HG02852 (cell line): Measurements from ENCODE around the gene JPH2.

Experiments
- ATAC-seq: cut with Tn5 transposase; IDR thresholded peaks from one replicate; pipeline ENCODE4 v1.9.1; 2021; ENCODE audit warnings: mild to moderate bottlenecking, moderate library complexity; ENCODE audit not compliant: unreplicated experiment

The JPH2 gene

DNA sequence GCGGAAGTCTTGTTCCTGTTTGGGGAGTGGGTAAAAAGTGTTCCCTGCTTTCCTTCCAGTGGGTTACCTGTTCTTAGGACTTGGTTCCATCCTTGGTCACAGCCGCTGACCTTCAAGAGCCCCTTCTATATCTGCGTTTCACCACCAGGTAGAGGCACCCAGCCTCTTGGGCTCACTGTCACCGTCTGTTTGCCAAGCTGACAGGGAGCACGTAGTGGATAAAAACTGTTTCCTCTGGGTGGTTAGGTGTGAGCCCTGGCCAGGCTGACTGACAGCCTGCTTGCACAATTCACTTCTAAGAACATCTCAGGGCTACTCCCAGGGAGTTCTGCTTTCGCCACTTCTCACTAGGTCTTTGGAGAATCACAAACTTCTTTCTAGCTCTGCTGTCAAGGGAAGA, 1.8 kb upstream of the JPH2 start:
- ATAC-seq, result no peak

DNA sequence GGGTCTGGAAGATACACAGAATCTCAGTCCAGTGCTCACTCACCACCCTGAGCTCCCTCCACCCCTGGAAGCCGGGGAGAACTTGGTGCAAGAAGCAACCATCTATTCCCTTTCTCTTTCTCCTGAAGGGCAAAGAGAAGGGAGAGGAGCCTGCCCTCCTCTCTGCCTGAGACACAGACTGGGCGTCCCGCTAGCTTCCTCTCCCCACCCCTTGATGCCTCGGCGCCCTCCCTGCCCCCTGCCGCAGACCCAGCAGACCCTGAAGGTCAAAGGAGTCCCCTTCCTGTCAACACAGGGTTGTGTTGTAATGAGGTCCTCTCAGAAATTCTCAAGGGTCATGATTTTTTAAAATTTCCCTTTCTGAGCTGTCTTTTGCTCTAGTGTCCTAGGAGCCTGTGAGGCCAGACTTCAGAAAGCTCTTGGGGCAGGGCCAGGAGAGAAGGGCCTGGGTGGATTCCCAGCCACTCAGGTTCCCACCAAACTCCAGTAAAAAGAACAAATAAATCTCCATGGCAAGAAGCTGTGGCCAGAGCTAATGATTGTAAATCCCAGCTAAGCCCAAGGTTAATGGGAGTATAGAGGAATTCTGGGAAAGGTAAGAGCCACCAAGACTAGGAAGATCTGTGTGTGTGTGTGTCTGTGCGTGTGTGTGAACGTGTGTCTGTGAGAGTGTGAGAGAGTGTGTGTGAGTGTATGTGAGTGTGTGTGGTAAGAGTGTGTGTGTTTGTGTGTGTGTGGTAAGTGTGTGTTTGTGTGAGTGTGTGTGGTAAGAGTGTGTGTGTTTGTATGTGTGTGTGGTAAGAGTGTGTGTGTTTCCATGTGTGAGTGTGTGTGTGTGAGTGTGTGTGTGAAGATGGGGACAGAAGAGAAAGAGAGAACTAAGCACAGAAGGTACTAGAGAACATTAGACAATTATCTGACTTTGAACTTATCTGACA, 1.1 kb upstream of the JPH2 start:
- ATAC-seq, result no peak

DNA sequence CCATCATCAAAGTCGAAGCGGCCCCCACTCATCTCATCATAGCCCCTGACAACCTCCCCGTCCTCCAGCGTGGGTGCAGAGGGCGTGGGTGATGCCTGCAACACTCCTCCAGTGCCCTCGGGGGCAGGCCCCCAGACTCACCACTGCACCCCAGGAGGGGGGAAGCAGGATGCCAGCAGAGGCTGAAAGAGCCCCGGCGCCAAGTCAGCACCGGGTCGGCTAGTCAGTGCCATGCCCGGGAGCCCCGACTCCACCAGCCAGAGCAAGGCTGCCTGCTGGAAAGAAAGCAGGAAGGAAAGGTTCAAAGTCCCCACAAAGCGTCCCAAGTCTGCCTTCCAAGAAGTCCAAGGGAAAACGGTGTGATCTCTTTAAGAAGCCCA, 324 bp downstream of the JPH2 start:
- ATAC-seq, result no peak

DNA sequence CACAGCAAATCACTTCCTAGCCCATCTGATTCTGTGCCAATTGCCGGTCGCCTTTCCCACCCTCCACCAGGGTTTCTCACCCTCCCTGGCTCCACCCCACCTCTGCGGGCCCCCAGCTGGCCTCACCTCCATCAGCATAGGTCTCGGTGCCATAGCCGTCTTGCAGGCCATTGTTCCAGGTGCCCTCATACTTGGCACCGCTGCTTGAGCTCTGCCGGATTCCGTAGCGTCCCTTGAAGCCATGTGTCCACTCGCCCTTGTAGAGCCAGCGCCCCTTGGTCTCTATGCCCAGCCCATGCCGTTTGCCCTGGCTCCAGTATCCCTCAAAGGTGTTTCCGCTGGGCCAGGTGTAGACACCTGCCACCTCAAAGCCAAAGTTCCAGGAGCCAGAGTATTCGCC, 787 bp downstream of the JPH2 start:
- ATAC-seq, result no peak

DNA sequence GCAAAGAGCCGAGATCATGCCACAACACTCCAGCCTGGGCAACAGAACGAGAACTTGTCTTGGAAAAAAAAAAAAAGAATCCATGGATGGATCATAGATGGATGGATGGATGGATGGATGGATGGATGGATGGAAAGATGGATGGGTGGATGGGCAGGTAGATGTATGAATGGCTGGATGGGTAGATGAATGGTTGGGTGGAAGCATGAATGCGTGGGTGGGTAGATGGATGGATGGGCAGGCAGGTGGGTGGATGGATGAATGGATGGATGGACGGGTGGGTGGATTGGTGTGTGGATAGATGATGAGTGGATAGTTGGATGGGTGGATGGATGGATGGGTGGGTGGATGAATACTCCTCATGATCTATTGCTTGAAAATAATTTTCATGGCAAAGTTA, 1.4 kb downstream of the JPH2 start:
- ATAC-seq, result no peak

DNA sequence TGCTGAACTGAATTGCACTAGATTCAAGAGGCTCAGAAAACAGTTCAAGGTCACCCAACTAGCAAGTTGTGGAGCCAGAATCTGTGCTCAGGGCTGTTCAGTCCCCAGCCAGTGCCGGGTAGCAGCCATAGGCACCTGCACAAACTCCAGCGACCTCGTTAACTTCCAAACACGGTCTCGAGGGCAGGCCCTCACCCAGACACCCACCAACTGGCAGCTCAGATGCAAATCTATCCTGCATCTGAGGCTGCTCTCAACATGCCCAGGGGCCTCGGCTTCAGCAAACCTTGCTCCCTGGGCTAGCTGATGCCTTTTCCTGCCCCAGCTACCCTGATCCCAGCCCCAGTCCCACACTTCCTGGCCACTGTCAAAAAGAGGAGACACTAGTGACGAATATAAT, 3.7 kb downstream of the JPH2 start:
- no peak for ATAC-seq

DNA sequence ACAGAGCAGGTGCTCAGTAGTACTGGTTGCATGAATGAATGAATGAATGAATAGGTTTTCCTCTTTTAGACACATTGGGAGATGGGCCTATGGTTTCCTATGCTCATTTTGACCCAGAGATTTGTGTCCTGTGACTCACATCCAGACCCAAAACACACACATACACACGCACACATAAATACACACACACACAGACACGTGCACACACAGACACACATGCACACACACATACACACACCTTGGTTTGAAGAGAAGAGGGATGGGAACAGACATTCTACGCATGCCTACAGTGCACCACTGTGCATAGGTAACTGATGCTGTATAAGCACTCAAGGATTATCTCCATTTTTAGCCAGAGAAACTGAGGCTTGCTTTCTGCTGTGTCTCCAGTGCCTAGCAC, 4.1 kb downstream of the JPH2 start:
- no peak for ATAC-seq

DNA sequence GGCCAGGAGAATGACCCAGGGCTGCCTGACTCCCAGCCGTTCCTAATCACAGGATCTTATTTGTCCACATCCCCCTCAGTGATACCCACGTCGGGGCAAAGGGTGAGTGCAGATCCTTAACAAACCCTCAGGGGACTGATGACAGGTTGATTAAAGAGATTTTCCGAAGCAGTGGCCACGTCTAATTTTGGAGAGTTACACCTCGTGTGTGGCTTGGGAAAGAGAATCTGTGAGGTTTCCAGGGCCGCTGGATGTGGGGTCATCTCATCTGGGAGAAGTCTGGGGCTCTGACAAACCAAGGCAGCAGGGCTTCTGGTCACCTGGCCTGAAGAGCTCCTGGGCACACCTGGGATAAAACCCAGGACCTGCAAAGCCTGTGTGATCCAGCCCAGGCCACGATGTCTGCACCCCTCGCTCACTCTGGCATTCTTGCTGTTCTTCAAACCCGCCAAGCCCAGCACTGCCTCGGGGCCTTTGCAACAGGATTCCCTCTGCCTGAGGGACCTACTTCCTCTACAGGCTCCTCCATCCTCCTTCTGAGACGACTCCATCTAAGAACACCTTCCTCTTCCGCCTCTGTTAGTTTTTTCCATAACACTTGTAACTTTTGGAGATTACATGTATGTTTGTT, 4.7 kb downstream of the JPH2 start:
- ATAC-seq, result no peak

DNA sequence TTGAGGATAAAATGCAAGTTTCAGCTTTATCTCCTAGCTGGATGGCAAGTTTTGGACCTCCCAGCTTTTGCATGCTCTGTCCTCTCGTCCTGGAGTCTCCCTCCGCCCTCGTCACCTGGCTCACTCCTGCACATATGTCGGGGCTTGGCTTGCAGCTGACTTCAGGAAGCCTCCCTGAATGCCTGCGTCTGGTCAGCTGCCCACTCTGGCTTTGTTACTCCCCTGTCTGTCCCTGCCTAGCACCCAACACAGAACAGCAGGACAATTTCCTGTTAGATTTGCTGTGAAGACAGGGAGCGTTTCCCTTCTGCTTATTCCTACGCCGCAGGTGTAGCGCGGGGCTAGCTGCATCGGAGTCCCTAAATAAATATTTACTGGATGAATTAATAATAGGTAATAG, 5.4 kb downstream of the JPH2 start:
- ATAC-seq, result no peak

DNA sequence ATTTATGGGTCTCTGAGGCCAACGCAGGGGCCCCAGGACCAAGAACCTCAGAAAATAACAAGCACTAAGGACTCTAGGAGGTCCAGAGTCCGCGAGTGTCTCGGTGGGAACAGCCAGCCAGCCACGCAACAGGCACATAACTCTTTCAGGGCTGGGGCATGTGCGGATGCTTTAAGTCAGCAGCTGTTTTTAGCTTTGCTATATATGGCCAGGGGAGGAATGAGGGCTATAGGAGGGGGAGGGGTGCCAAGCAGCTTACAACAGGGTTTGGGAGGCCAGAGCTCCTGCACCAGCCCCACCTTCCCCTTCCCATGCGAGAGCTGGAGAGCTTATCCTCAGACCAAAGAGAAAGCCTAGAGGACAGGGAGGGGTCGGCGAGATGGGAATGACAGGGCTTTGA, 6.2 kb downstream of the JPH2 start:
- no peak for ATAC-seq

DNA sequence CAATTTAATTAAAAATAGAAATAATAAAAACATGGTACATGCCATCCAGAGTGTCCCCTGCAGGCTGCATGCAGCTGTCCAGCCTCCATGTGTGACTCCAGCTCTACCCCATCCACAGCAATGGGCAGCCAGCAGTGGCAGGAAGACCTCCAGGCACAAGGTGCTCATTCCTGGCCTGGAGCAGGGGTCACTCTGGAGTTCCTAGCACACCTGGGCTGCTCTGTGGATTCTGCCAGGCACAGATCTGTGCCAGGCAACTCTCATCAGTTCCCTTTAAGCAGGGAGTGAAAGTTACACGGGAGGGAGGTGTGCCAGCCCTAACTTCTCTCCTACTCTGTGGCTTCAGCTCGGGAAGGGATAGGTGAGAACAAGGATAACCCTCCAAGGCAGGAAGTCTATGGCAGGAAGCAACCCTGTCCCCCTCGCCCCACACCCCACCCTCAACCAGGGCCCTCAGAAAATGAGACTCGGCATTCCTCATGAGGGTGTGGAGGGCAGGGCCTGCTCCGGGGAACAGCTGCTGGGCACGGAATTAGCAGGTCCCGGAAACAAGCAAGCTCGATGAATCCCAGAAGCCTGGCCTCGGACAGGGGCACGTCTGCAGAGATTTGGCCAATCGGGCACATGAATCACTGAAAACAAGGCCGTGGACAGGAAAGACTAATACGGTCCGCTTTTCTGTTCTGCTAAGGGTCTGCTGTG, 10.0 kb downstream of the JPH2 start:
- ATAC-seq, result no peak

DNA sequence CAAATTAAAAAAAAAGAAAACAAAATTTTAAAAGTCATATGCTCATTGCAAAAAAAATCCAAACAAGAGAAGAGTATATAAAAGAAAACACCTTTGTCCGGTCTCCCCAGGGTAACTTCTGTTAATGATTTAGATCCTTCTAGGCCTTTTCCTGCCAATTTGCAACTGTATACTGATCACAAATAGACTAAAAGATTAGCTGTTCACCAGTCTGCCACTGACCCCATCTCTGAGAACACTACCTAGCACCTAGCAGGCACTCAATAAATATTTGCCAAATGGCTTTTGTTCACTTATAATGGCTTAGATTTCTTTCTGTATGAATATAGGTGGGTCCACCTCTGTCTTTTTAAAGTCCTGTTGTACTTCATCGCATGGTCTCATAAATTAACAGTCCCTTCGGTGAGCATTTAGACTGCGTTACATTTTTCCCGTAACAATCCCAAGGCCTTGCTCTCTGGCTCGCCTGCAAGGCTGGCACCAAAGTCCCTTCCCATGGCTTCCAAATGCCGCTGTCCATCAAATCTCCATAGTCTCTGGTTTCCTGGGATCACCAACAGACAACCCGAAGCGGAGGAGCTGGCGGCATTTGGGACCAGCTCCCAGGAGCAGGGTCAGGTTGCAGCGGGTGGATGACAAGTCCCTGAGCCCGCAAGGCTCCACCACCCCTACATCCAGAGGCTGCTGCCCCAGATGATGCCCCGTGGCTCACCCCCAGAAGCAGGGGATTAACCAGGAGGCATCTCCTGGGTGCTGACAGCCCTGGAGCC, 11.8 kb downstream of the JPH2 start:
- no peak for ATAC-seq

DNA sequence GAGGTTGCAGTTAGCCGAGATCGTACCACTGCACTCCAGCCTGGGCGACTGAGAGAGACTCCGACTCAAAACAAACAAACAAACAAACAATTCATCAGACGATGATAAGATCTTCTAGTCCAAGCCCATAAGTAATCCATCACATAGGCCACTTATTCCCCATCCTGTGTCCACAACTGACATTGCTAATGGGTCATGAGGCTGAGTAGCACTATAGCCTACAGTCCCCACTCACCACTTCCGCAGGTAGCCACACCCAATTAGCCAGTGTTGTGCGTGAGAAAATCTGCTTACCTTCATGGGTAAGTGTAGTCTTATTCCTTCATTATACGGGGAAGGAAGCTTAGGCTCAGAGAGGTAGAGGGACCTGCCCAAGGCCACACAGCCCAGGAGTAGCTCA, 13.1 kb downstream of the JPH2 start:
- ATAC-seq, result no peak

DNA sequence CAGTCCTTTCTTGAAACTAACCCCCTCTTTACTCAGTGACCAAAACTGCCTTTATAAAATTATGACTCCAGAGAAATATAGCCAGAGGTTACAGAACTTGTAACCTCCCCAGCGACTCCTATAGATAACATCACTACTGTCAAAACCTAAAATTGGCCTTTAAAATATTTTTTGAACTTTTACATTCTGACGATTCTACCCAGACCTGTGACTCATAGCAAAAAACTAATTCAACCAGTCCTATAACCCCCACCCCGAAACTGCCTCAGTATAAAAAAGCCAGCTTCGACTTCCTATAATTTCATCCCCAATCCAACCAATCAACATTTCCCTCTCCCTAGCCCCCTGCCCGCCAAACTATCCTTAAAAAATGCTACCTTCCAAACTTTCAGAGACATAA, 13.9 kb downstream of the JPH2 start:
- no peak for ATAC-seq

DNA sequence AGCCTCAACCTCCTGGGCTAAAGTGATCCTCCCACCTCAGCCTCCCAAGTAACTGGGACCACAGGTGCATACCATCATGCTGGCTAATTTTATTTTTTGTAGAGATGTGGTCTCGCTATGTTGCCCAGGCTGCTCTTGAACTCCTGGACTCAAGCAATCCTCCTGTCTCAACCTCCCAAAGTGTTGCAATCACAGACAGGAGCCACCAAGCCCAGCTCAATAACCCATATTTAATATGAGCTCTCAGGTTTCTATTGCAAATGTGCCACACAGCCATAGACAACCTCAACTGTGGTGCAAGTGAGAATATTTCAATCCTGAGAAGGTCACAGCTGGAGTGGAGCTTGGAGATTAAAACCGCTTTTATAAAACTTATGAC, 14.4 kb downstream of the JPH2 start:
- ATAC-seq, result no peak

DNA sequence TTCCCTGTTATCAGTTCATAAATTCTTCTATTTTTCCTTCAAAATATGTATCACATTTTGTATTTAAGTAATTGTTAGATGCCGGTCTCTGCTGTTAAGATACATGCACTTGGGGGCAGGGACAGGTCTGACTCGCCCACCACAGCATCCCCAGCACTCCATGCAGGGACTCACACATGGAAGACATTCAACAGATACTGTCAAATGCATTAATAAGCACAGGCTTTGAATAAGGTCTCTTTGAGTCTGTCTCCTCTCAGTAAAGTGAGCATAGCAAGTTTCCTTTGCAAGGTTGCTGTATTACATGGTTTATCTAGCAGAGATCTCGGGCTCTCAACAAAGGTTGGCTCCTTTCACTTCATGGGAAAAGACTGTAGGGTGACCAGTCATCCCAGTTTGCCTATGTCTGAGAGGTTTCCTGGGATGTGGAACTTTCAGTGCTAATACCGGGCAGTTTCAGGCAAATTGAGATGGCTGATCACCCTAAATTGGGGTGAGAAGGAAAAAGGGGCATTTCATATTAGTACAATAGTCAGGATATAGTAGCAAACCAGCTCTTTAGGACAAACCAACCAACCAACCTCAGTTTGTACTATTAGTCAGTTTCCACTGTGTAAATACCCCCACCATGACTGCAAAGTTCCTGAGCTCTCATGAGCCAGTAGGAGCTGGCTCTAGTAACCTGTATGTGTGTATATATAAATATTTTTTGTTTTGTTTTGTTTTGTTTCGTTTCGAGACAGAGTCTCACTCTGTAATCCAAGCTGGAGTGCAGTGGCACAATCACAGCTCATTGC, 15.0 kb downstream of the JPH2 start:
- ATAC-seq, result no peak

DNA sequence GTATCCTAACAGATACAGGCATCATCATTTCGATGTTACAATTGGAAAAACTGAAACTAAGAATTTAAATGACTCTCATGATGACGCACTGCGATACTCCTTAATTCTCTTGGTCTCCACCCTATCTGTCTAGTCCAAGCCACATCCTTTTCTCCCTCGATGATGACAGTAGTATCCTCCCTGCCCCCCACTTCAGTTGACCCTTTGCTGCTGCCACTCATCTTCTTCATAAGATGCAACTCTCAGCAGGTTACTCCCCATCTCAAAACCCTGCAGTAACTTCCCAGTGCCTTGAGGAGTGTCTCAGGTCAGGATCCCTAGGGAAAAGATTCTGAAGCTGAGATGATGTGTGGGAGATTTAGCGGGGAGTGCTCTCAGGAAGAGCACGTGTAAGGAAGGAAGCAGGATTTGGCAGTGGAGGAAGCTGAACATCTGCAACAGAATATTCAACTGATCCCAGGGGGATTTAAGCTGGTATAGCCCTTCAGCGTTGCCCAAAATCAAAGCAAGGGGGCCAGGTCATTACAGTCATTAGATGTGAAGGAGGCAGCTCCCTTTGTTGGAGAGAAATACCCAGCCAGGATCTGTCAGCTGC, 16.1 kb downstream of the JPH2 start:
- no peak for ATAC-seq

DNA sequence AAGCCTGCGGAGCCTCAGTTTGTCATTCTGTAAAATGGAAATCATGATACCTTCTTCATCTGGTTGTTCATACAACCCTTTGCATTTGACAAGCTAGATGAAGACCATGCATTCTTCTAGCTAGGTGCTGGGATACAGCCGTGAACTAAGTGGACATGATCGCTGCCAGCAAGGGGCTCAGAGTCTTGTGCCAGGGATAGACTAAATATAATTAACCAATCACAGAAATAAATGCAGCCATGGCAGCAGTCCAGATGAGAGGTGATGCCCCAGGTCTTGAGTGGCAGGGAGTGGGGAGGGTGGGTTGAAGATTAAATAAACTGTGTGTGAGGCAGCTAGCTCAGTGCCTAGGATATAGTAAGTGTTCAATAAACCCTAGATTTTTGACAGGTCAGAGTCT, 19.3 kb downstream of the JPH2 start:
- no peak for ATAC-seq

DNA sequence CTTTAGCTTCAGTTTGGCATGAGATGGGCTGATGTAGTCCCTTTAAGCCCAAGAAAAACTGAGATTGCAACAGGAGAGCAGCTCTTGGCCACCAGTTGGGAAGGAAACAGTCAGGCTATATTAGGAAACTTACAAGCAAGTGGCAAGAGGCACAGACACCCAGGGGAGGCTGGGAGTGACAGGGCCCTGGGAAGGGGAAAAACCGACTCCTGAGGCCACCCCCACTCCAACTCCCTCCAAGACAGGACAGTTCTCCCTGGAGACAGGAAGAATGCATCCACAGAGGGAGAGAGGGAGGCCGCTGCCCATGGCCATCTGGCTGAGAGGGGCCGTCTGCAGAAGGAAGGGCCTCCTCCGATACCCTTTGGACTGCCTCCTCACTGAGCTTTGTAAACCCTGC, 20.5 kb downstream of the JPH2 start:
- ATAC-seq, result no peak

DNA sequence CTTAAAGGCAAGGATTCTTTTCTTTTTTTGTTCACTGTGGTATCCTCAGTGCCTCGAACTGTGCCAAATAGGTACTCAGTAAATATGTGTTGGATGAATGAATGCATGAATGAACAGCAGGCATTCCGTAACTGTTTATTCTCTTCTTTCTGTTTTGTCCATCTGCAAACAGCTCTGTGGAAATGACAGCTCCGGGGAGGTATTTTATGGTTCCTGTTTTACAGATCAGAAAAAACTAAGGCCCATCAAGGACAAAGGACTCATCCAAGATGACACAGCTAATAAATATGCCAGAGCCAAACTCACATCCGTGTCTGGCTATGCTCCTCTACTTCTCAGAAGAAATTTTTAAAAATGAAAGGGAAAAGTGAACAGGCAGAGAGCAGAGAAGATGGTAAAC, 21.0 kb downstream of the JPH2 start:
- no peak for ATAC-seq
